HCT116 (cell line): ENCODE measurements around the gene ARL6. TPM values are rescaled to one million over a fixed set of nuclear protein-coding genes. Genes with fewer than 3 reads are reported as not detected.

Experiments
- ATAC-seq: fragments of 200-7000 bp; cut with Tn5 transposase; 2 replicates; pipeline ENCODE4 v1.9.1; 2020; ENCODE audit warnings: mild to moderate bottlenecking, moderate library complexity
- BruUV-seq: library from RNA; stranded (reverse); fragments of 400-500 nt; replicated peaks from 2 replicates; lab custom pipeline; 2021; lab: Mats Ljungman, UMichigan
- CTCF ChIA-PET: fragments of 300-600 bp; sonication (Branson Sonifier 250); formaldehyde crosslinking; loops from one replicate; lab custom pipeline; 2021; ENCODE audit warnings: antibody characterized with exemption; lab: Charles Lee
- POLR2A ChIA-PET: fragments of 300-600, 350-600 bp; sonication (Branson Sonifier 250); formaldehyde crosslinking; loops from one replicate; lab custom pipeline; 2021; ENCODE audit warnings: antibody characterized with exemption; lab: Charles Lee
- RAD21 ChIA-PET, 2 experiments: fragments of 300-600 bp; sonication (Branson Sonifier 250); formaldehyde crosslinking; loops; one replicate each; lab custom pipeline; 2023; ENCODE audit warnings: low total read pairs in 2 of 2; ENCODE audit not compliant: uncharacterized antibody in 2 of 2, unreplicated experiment in 2 of 2, low non-redundant PET in 1 of 2; lab: Charles Lee
- DNase-seq: peaks from one replicate; pipeline ENCODE4 v3.0.0-alpha.2; 2010; ENCODE audit warnings: low read depth, low spot score
- H2AFZ ChIP-seq: fragments of 200-600 bp; shearing (Covaris generic), sonication (generic); 2 replicates; pipeline ENCODE4 v1.6.1; 2017; ENCODE audit warnings: low read depth, mixed run types, mixed read lengths, antibody characterized with exemption, low read length; ENCODE audit not compliant: poor library complexity, severe bottlenecking
- H3K27ac ChIP-seq: 2 replicates; pipeline ENCODE4 v1.5.1; 2012; ENCODE audit warnings: low read depth, low read length
- H3K27me3 ChIP-seq: fragments of 200-600 bp; sonication (generic); 2 replicates; pipeline ENCODE4 v1.6.1; 2016; ENCODE audit warnings: mixed run types, low read length, mixed read lengths; ENCODE audit not compliant: insufficient read depth
- H3K36me3 ChIP-seq, 2 experiments: fragments of 200-500 bp in 1 of 2; fragments of 200-600 bp in 1 of 2; sonication (Bioruptor generic) in 1 of 2; sonication (generic) in 1 of 2; 2 replicates each; pipeline versions ENCODE4 v1.5.1 to v1.6.1; 2014 to 2016; ENCODE audit warnings: low read length in 2 of 2, inconsistent platforms in 1 of 2, mixed read lengths in 1 of 2, mixed run types in 1 of 2; ENCODE audit not compliant: insufficient read depth in 2 of 2, control insufficient read depth in 1 of 2
- H3K4me1 ChIP-seq, 2 experiments: fragments of 200-600 bp in 1 of 2; sonication (generic) in 1 of 2; 2 replicates each; pipeline versions ENCODE4 v1.5.1 to v1.6.1; 2012 to 2017; ENCODE audit warnings: low read length in 2 of 2, inconsistent platforms in 1 of 2, mild to moderate bottlenecking in 1 of 2, mixed read lengths in 1 of 2, mixed run types in 1 of 2, moderate library complexity in 1 of 2; ENCODE audit not compliant: insufficient read depth in 2 of 2, control insufficient read depth in 1 of 2
- H3K4me2 ChIP-seq: fragments of 200-600 bp; sonication (generic); 2 replicates; pipeline ENCODE4 v1.6.1; 2017; ENCODE audit warnings: mixed run types, low read length, mixed read lengths
- H3K4me3 ChIP-seq, 2 experiments: fragments of 200-600 bp in 1 of 2; sonication (generic) in 1 of 2; replicated peaks in 1 of 2; 2 replicates each; pipeline ENCODE4 v1.5.1; 2011 to 2016; ENCODE audit warnings: low read length in 2 of 2, control low read depth in 1 of 2, low read depth in 1 of 2, mild to moderate bottlenecking in 1 of 2, mixed read lengths in 1 of 2, mixed run types in 1 of 2
- H3K79me2 ChIP-seq: fragments of 200-600 bp; sonication (generic); 2 replicates; pipeline ENCODE4 v1.6.1; 2017; ENCODE audit warnings: mild to moderate bottlenecking, mixed run types, low read length, moderate library complexity, mixed read lengths; ENCODE audit not compliant: insufficient read depth
- H3K9ac ChIP-seq: fragments of 200-600 bp; sonication (generic); 2 replicates; pipeline ENCODE4 v1.6.1; 2016; ENCODE audit warnings: low read length, mixed read lengths
- H3K9me2 ChIP-seq: fragments of 200-600 bp; sonication (generic), shearing (Covaris generic); 2 replicates; pipeline ENCODE4 v1.6.1; 2017; ENCODE audit warnings: mixed run types, mild to moderate bottlenecking, moderate library complexity; ENCODE audit not compliant: insufficient read depth
- H3K9me3 ChIP-seq, 2 experiments: fragments of 200-500 bp in 1 of 2; fragments of 200-600 bp in 1 of 2; sonication (Bioruptor generic) in 1 of 2; sonication (generic) in 1 of 2; 2 replicates each; pipeline ENCODE4 v1.6.1; 2014 to 2017; ENCODE audit warnings: low read length in 2 of 2, mixed read lengths in 2 of 2, inconsistent platforms in 1 of 2, low read depth in 1 of 2, mild to moderate bottlenecking in 1 of 2, mixed run types in 1 of 2, moderate library complexity in 1 of 2; ENCODE audit not compliant: control insufficient read depth in 1 of 2, insufficient read depth in 1 of 2
- H4K20me1 ChIP-seq: fragments of 200-600 bp; sonication (generic), shearing (Covaris generic); 2 replicates; pipeline ENCODE4 v1.6.1; 2017; ENCODE audit warnings: mixed run types, mild to moderate bottlenecking, moderate library complexity; ENCODE audit not compliant: insufficient read depth
- CBX3 ChIP-seq: IDR thresholded peaks from 2 replicates; pipeline ENCODE4 v1.6.1; 2012; ENCODE audit warnings: low read depth
- CEBPB ChIP-seq: IDR thresholded peaks from 2 replicates; pipeline ENCODE4 v1.6.1; 2012; ENCODE audit warnings: low read depth
- EGR1 ChIP-seq: IDR thresholded peaks from 2 replicates; pipeline ENCODE4 v1.6.1; 2012; ENCODE audit warnings: low read depth
- ELF1 ChIP-seq: IDR thresholded peaks from 2 replicates; pipeline ENCODE4 v1.6.1; 2012; ENCODE audit warnings: low read depth, borderline replicate concordance
- FOSL1 ChIP-seq: IDR thresholded peaks from 2 replicates; pipeline ENCODE4 v1.6.1; 2012; ENCODE audit warnings: low read depth
- POLR2A ChIP-seq: IDR thresholded peaks from 2 replicates; pipeline ENCODE4 v1.7.0; 2011; ENCODE audit warnings: borderline replicate concordance; ENCODE audit not compliant: insufficient read depth, insufficient read length; ENCODE audit errors: extremely low read depth
- RAD21 ChIP-seq: IDR thresholded peaks from 2 replicates; pipeline ENCODE4 v1.6.1; 2012; ENCODE audit warnings: low read depth, mild to moderate bottlenecking
- SIN3A ChIP-seq: IDR thresholded peaks from 2 replicates; pipeline ENCODE4 v1.6.1; 2012; ENCODE audit warnings: low read depth
- SP1 ChIP-seq: IDR thresholded peaks from 2 replicates; pipeline ENCODE4 v1.6.1; 2012; ENCODE audit warnings: low read depth
- SRF ChIP-seq: IDR thresholded peaks from 2 replicates; pipeline ENCODE4 v1.6.1; 2012; ENCODE audit warnings: low read depth
- TCF7L2 ChIP-seq: IDR thresholded peaks from 2 replicates; pipeline ENCODE4 v1.7.0; 2011; ENCODE audit warnings: borderline replicate concordance, inconsistent platforms; ENCODE audit not compliant: insufficient read depth, insufficient read length; ENCODE audit errors: extremely low read depth
- YY1 ChIP-seq: IDR thresholded peaks from 2 replicates; pipeline ENCODE4 v1.6.1; 2011; ENCODE audit warnings: low read length, low read depth, moderate library complexity, mild to moderate bottlenecking; ENCODE audit not compliant: insufficient replicate concordance; ENCODE audit errors: extremely low read depth
- ZFX ChIP-seq: fragments of 450-650 bp; IDR thresholded peaks from 2 replicates; pipeline ENCODE4 v1.6.1; 2017
- ZNF274 ChIP-seq: fragments of 200-500 bp; sonication (Bioruptor generic); IDR thresholded peaks from 2 replicates; pipeline ENCODE4 v1.6.1; 2014; ENCODE audit warnings: mild to moderate bottlenecking, low read depth, low read length, inconsistent platforms
- intact Hi-C: fragments of 100-400 bp; cut with micrococcal nuclease; formaldehyde crosslinking; loops from 2 replicates; pipeline ENCODE4 v1.10.0; 2022
- total RNA-seq: library from RNA; stranded (reverse); gene quantifications from one replicate; pipeline ENCODE4 v1.2.1, GENCODE V29; 2021; ENCODE audit not compliant: unreplicated experiment
- TF ChIP-seq, protein P1 (sequence below): IDR thresholded peaks from 2 replicates; pipeline ENCODE4 v1.6.1; 2012
- TF ChIP-seq, protein P2 (sequence below): IDR thresholded peaks from 2 replicates; pipeline ENCODE4 v1.6.1; 2012; ENCODE audit warnings: low read depth
- TF ChIP-seq, protein P3 (sequence below): IDR thresholded peaks from 2 replicates; pipeline ENCODE4 v1.6.1; 2011; ENCODE audit warnings: mild to moderate bottlenecking, low read length, moderate library complexity; ENCODE audit not compliant: insufficient replicate concordance; ENCODE audit errors: extremely low read depth
- TF ChIP-seq, protein P4 (sequence below), 3 experiments: fragments of 200-600 bp in 1 of 3; sonication (generic) in 1 of 3; IDR thresholded peaks in 2 of 3; conservative IDR thresholded peaks in 1 of 3; 2 replicates each; pipeline ENCODE4 v1.5.1; 2012 to 2017; ENCODE audit warnings: low read depth in 2 of 3, low read length in 2 of 3, antibody characterized with exemption in 1 of 3, borderline replicate concordance in 1 of 3, control low read depth in 1 of 3, mild to moderate bottlenecking in 1 of 3, mixed read lengths in 1 of 3, mixed run types in 1 of 3, moderate library complexity in 1 of 3; ENCODE audit not compliant: insufficient read depth in 1 of 3
- TF ChIP-seq, protein P5 (sequence below): IDR thresholded peaks from 2 replicates; pipeline ENCODE4 v1.6.1; 2012

The ARL6 gene
- total RNA-seq, 1 experiment from 2014 or later = 2.9 TPM

DNA sequence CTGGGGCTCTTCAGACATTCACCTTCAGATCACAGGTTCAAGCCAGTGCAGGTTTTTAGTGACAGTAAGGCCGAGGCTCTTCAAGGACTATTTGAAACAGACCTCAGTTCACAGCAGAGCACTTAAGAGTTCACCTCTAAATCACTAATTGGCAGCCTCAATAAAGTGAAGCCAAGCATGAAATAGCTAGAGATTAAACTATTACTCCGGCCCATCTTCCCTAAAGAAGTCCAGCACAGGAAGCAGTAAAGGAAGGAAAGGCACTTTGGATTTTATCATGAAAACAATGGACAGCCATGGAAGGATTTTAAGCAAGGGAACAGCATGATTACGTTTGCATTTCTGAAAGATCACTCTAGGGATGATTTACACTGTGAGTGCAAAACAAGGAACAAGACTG, 27.6 kb upstream of the ARL6 start:
- Histone ChIP-seq H3K4me2 (no peak overlapping the region), H3K9me3 (no peaks in the 10 kb centered on the region), H3K4me3 (no peak overlapping the region), H3K9ac (no peak overlapping the region), H3K36me3 (no peaks in the 10 kb centered on the region), H2AFZ (no peak overlapping the region), H3K4me1 (no peaks in the 10 kb centered on the region), H3K9me2 (no peaks in the 10 kb centered on the region), H3K79me2 (no peaks in the 10 kb centered on the region), H3K27ac (no peak overlapping the region), H4K20me1 (no peaks in the 10 kb centered on the region), H3K27me3 (0 out of 2 replicates have a peak, but pooled peaks cover 6% of the 10 kb centered on the region)
- intact Hi-C loops = no loop called here
- DNase-seq (no peak), ATAC-seq (no peak)
- ChIA-PET CTCF (no interaction called here), RAD21 (no interaction called here), POLR2A (no interaction called here)
- no TSS peak for BruUV-seq
- TF ChIP-seq FOSL1 (no peak), SIN3A (no peak), EGR1 (no peak), SRF (no peak), CBX3 (no peak), ZFX (no peak), ELF1 (no peak), ZNF274 (no peak), YY1 (no peak), POLR2A (no peak), CEBPB (no peak), TCF7L2 (no peak), RAD21 (no peak), SP1 (no peak)
- TF ChIP-seq, protein P1, sequence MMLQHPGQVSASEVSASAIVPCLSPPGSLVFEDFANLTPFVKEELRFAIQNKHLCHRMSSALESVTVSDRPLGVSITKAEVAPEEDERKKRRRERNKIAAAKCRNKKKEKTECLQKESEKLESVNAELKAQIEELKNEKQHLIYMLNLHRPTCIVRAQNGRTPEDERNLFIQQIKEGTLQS = no peak
- TF ChIP-seq, protein P2, sequence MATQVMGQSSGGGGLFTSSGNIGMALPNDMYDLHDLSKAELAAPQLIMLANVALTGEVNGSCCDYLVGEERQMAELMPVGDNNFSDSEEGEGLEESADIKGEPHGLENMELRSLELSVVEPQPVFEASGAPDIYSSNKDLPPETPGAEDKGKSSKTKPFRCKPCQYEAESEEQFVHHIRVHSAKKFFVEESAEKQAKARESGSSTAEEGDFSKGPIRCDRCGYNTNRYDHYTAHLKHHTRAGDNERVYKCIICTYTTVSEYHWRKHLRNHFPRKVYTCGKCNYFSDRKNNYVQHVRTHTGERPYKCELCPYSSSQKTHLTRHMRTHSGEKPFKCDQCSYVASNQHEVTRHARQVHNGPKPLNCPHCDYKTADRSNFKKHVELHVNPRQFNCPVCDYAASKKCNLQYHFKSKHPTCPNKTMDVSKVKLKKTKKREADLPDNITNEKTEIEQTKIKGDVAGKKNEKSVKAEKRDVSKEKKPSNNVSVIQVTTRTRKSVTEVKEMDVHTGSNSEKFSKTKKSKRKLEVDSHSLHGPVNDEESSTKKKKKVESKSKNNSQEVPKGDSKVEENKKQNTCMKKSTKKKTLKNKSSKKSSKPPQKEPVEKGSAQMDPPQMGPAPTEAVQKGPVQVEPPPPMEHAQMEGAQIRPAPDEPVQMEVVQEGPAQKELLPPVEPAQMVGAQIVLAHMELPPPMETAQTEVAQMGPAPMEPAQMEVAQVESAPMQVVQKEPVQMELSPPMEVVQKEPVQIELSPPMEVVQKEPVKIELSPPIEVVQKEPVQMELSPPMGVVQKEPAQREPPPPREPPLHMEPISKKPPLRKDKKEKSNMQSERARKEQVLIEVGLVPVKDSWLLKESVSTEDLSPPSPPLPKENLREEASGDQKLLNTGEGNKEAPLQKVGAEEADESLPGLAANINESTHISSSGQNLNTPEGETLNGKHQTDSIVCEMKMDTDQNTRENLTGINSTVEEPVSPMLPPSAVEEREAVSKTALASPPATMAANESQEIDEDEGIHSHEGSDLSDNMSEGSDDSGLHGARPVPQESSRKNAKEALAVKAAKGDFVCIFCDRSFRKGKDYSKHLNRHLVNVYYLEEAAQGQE = no peak
- TF ChIP-seq, protein P3, sequence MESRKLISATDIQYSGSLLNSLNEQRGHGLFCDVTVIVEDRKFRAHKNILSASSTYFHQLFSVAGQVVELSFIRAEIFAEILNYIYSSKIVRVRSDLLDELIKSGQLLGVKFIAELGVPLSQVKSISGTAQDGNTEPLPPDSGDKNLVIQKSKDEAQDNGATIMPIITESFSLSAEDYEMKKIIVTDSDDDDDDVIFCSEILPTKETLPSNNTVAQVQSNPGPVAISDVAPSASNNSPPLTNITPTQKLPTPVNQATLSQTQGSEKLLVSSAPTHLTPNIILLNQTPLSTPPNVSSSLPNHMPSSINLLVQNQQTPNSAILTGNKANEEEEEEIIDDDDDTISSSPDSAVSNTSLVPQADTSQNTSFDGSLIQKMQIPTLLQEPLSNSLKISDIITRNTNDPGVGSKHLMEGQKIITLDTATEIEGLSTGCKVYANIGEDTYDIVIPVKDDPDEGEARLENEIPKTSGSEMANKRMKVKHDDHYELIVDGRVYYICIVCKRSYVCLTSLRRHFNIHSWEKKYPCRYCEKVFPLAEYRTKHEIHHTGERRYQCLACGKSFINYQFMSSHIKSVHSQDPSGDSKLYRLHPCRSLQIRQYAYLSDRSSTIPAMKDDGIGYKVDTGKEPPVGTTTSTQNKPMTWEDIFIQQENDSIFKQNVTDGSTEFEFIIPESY = no peak
- TF ChIP-seq, protein P4, sequence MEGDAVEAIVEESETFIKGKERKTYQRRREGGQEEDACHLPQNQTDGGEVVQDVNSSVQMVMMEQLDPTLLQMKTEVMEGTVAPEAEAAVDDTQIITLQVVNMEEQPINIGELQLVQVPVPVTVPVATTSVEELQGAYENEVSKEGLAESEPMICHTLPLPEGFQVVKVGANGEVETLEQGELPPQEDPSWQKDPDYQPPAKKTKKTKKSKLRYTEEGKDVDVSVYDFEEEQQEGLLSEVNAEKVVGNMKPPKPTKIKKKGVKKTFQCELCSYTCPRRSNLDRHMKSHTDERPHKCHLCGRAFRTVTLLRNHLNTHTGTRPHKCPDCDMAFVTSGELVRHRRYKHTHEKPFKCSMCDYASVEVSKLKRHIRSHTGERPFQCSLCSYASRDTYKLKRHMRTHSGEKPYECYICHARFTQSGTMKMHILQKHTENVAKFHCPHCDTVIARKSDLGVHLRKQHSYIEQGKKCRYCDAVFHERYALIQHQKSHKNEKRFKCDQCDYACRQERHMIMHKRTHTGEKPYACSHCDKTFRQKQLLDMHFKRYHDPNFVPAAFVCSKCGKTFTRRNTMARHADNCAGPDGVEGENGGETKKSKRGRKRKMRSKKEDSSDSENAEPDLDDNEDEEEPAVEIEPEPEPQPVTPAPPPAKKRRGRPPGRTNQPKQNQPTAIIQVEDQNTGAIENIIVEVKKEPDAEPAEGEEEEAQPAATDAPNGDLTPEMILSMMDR (IDR thresholded peaks at IDR 0.05 in 2 of 3, conservative IDR thresholded peaks at IDR 0.05 in 1 of 3; ENCODE audit: borderline replicate concordance in 1 of 3, insufficient read depth in 1 of 3, low read depth in 2 of 3, low read length in 2 of 3) = no peak
- TF ChIP-seq, protein P5, sequence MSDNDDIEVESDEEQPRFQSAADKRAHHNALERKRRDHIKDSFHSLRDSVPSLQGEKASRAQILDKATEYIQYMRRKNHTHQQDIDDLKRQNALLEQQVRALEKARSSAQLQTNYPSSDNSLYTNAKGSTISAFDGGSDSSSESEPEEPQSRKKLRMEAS = no peak
